Tibial nerve (tissue), 4 donors: ENCODE measurements around the gene SLC6A13.

Experiments
- EP300 ChIP-seq, 2 donors: sonication (generic); formaldehyde crosslinking; IDR thresholded peaks; one replicate each; pipeline ENCODE4 v1.6.1; 2017; ENCODE audit warnings: antibody characterized with exemption in 2 of 2, mild to moderate bottlenecking in 1 of 2
- POLR2A ChIP-seq, 2 donors: fragments of 450-650 bp; IDR thresholded peaks; one replicate each; pipeline ENCODE4 v1.6.1; 2017; ENCODE audit warnings: antibody characterized with exemption in 2 of 2, mild to moderate bottlenecking in 2 of 2, moderate library complexity in 2 of 2
- TF ChIP-seq, protein P1 (sequence below), 5 experiments: fragments of 200-600 bp in 3 of 5; fragments of 450-650 bp in 2 of 5; sonication (generic) in 3 of 5; IDR thresholded peaks; one replicate each; pipeline ENCODE4 v1.5.1; 2016 to 2019; ENCODE audit warnings: antibody characterized with exemption in 5 of 5, mild to moderate bottlenecking in 3 of 5, moderate library complexity in 2 of 5

DNA sequence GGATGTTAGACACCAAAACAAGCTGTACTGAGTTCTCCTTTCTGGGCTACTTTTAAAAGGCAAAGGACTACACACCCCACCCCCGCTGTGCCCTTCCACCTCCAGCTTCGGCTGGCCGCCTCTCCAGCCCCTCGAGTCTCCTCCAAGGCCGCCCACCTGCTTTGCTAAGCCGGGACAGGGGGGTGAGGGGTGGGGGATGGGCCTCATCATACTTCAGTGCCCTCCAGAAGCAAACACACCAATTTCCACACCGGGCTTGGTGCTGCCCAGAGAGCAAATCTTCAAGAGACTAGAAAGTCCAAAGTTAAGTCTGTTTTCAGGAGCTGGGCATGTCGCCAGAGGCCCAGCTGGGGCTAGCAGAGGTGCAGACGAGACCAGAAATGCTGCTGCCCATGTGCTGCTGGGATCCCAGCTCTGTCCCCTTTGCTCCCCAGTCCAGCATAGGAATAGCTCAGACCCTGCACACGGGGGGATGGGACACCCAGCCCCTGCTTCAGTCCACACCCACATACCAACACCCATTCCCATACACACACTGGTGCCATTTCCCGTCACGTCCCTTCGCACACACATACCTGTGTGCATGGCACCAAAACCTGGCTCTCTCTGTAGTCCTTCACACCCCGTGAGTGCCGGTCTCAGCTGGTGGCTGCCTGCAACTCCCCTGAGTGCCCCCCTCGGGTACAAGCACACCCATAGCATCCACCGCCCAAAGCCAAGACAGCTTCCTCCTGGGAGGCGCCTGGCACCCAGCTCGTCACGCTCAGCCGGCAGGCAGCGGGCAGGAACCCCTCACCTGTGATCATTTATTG lies 49.7 kb downstream of the SLC6A13 start:
- no peak for TF ChIP-seq EP300 (IDR thresholded peaks at IDR 0.05)
- TF ChIP-seq, protein P1, sequence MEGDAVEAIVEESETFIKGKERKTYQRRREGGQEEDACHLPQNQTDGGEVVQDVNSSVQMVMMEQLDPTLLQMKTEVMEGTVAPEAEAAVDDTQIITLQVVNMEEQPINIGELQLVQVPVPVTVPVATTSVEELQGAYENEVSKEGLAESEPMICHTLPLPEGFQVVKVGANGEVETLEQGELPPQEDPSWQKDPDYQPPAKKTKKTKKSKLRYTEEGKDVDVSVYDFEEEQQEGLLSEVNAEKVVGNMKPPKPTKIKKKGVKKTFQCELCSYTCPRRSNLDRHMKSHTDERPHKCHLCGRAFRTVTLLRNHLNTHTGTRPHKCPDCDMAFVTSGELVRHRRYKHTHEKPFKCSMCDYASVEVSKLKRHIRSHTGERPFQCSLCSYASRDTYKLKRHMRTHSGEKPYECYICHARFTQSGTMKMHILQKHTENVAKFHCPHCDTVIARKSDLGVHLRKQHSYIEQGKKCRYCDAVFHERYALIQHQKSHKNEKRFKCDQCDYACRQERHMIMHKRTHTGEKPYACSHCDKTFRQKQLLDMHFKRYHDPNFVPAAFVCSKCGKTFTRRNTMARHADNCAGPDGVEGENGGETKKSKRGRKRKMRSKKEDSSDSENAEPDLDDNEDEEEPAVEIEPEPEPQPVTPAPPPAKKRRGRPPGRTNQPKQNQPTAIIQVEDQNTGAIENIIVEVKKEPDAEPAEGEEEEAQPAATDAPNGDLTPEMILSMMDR (IDR thresholded peaks at IDR 0.05), result no peak
- no peak for TF ChIP-seq POLR2A (IDR thresholded peaks at IDR 0.05)
